Activated CD4-positive, CD25-positive, alpha-beta regulatory T cell (primary cell): ENCODE results near the gene MDFIC.

Source experiments
- DNase-seq, 4 experiments: peaks; one replicate each; lab custom pipeline; 2025; lab: John Stamatoyannopoulos, UW

MDFIC gene

DNA sequence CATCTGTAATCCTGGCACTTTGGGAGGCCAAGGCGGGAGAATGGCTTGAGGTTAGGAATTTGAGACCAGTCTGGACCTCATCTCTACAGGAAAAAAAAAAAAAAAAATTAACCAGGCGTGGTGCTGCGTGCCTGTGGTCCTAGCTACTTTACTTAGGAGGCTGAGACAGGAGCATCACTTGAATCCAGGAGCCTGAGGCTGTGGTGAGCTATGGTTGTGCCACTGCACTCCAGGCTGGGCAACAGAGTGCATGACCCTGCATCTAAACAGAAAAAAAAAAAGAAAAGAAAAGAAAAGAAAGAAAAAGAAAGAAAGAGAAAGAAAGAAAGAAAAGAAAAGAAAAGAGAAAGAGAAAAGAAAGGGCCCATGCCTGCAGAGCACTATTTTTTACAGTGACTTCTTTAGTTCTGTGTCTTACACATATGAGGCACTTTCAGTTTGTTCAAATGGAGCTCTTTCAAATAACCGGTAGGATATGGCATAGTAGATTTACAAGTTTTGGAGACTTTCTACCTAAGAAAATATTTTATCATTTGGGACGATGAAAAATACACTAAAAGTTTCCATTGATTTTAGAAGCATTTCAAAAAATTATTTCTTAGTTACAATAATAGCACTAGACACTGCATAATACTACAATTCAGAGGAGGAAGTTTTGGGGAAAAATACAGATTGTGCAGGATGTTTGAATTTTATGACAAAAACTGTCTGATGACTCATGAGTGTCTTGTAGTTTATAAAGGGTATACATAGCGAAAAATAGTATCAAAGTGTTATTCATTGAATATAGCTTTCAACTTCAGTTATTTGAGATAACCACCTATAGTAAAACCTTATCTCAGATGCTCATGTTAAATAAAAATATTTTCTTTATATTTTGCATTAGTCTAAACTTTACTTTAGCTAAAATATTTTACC, 75.9 kb downstream of the MDFIC start:
- DNase-seq: no peak

DNA sequence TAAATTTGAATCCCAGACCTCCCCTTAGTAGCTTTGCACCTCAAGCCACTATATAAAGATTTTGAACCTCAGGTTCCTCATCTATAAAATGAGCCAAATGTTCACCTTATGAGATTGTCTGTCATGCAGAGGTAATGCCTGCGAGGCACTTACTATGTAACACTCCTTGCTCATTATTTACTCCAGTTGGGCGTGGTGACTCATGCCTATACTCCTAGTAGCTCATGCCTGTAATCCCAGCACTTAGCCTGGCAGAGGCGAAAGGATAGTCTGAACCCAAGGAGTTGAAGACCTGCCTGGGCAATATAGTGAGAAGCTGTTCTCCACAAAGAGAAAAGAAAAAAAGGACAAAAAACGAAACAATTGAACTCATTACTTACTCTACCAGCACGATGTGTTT, 82.2 kb downstream of the MDFIC start:
- no peak for DNase-seq

DNA sequence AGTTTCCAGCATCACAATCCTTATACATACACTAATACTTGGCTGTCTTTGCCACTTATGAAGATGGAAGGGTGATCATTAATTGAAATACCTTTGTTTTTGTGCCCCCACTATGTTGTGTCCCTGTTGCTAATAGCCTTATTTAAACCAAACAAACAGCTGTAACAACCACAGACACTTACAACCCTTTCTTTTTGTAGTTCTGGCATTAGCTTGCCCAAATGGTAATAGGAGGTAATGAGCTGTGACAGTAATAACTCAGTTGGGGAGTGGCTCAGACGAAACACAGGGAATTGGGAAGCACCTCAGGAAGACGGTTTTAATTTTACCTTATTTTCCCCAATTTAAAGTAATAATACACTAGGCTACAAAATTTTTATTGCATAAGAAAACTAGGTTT, 83.4 kb downstream of the MDFIC start:
- no peak for DNase-seq

GRCh38 chr7:115005953-115006352, 84.1 kb downstream of the MDFIC start:
- no peak for DNase-seq

DNA sequence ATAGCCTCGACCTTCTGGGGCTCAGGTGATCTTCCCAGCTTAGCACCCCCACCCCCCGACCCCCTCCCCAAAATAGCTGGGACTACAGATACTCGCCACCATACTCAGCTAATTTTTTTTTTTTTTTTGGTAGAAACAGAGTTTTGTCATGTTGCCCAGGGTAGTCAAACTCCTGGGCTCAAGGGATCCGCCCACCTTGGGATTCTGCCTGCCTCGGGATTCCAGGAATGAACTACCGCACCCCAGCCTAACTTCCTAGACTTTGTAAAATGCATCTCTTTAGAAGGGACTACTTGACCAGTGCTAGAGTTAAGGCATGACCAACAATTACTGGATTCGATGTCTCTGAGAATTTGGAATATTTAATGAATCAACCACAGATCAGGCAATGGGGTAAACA, 85.9 kb downstream of the MDFIC start:
- no peak for DNase-seq

- no peak for DNase-seq
Measured at GRCh38 chr7:115008465-115009114, 86.7 kb downstream of the MDFIC start.

DNA sequence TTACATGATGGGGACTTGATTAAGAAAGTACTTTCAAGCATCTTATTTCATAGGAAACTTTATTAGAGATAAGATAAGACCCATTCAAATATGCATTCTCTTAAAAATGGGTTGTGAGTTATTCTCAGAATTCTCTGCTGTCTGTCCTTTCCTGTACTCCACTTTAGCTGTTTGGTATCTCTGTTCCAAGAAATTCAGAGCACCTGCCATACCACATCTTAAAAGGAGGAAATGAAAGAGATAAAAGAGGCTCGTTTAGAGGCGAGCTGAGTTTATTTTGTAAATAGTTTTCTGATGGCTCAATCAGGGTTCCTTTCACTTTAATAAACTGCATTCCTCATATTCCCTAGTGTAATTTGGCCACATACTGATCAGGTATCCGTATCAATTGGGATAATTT, 87.2 kb downstream of the MDFIC start:
- DNase-seq: no peak

GRCh38 chr7:115009736-115010440, 88.0 kb downstream of the MDFIC start:
- DNase-seq: no peak

GRCh38 chr7:115010441-115010820, 88.5 kb downstream of the MDFIC start:
- DNase-seq: no peak

DNA sequence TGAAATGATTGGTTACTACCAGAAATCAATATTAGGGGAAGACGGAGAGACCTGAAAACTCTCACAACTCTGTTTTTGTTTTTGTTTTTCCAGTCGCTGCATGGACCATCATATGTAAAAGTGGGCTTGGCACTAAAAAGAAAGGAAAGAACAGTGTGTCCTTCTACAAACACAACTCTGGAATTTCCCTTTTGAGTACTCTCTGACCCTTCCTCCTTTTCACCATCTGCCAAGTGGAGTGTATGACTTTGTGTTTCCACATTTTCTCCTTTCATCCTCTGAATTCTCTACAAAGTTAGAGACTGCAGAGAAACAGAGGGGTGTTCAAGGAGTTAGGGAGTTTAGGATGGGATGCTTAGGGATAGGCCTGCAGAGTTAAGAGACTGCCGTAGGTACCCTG, 92.0 kb downstream of the MDFIC start:
- no peak for DNase-seq

GRCh38 chr7:115014794-115015193, 92.9 kb downstream of the MDFIC start:
- DNase-seq: no peak

DNA sequence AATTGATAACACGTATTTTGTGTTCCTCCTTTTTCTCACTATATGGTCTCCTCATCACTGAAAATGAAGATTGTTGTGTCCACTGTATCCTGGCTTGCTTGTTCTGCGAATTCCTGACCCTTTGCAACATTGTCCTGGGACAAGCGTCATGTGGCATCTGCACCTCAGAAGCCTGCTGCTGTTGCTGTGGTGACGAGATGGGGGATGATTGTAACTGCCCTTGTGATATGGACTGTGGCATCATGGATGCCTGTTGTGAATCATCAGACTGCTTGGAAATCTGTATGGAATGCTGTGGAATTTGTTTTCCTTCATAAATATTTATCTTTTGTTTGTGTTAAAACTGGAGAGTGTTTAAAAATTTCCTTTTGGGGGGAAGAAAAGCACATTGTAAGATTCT, 93.7 kb downstream of the MDFIC start:
- DNase-seq: no peak

DNA sequence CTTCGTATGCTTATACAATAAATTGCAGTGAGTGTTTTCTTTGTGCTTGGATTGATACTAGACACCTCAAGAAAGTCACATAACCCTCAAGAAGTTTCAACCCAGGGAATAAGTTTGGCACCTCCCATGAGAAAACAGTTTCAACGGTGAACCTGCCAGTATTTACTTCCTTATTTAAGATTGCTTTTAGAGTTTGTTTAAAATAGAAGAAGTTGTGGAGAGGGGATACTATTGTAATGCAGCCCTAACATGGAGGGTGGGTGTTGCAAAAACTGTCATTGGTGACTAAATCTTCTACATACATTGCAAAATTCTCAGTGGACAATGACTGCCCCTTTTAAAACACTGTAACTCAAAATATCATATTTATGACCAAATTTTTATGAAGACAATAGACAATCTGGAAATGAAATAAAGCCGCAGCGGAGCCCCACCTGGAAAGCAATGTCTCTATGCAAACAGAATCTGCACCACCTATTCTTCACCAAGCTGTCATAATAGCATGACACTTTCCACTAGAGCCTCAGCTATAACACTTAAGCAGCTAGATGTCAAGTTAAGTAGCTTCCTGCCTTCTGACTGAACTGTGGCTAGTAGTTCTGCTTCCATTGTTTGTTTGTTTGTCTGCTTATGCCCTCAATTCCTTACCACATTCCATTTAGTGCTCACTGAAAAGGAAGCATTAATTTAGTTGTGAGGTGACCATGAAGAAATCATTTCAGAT, 98.2 kb downstream of the MDFIC start:
- DNase-seq: no peak

DNA sequence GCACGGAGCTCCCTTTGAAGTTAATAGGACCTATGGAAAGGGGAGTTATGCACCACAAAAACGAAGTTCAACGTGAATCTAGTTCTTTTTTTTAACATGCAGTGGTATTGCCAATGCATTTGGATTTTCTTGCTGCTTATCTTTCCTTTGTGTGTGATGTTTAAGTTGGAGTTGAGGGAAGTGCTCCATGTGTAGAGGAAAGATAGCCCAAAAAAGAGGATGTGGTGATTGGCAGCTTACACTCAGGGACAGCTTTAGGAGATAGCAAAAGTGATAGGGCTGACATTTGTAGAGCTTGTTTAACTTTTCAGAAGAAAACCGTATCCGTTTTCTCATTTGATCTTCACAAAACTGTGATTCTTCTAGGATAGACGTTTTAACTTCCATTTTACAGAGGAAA, 101.3 kb downstream of the MDFIC start:
- DNase-seq: no peak

DNA sequence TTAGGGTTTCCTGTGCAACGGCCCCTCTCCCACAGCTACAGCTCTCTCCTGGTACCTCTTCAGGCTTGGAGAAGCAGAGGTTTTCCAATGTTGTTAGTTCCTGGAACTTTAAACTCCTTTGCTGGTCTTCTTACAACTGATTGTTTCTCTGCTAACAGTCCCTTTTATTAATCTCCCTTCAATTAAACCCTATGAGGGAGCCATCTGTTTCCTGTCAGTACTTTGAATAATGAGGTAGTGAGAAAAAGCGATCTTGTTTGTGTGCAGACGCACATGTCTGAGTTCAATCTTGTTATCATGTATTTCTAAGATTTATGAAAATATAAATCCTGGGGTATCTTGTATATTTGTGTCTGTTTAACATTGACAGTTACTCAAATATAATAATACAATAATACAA, 102.4 kb downstream of the MDFIC start:
- DNase-seq: no peak

- DNase-seq: no peak
Measured at GRCh38 chr7:115032715-115033703, 111.1 kb downstream of the MDFIC start.

DNA sequence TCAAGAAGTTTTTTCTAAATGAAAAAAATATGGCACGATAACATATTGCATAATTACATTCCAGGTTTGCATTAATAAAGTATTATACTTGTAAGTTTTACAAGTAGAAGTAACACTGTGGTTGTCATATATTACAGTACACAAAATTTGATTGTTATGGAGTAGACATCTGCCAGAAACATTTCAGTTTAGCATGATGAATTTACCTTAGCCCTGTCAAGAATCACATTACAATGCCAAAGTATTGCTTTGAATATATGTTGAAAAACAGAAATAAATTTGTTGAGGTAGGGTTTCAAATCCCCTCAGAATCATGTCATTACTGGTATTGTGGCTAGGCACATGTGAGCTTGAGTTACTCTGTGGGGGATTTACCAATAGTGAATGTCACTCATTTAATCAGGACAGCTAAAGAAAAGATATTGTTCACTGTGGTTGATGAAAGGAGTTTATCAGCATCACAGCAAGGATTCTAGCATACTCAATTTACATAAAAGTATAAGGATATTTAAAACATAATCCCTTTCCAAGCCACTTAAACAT, 112.1 kb downstream of the MDFIC start:
- DNase-seq: no peak

GRCh38 chr7:115034515-115034914, 112.6 kb downstream of the MDFIC start:
- no peak for DNase-seq

DNA sequence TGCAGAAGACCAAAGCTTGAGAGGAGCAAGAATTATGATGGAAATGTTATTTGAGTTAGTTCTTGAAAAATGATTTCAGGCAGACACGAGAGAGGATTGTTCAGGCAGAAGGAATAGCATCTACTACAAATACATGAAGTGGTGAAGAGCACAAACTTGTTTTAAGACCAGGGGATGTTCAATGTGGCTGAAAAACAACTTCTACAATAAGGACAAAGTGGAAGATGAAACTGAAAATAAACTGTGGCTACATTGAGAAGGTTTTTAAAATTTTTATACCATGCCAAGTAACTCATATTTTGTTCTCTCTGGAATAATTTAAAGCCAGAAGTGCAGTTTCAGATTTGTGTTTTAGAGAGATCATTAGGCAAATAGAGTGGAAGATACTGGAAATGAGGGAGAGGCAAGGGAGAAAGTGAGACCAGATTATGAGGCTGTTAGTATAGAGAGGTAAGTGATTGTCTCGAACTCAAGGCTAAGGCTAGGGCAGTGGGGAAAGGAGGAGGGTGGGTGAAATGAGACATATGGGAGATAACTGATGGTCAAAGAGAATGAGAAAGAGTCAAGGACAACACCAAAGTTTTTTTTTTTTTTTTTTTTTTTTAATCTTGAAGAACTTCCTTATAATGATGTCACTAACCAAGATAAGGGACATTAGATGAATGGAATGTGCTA, 115.4 kb downstream of the MDFIC start:
- no peak for DNase-seq

DNA sequence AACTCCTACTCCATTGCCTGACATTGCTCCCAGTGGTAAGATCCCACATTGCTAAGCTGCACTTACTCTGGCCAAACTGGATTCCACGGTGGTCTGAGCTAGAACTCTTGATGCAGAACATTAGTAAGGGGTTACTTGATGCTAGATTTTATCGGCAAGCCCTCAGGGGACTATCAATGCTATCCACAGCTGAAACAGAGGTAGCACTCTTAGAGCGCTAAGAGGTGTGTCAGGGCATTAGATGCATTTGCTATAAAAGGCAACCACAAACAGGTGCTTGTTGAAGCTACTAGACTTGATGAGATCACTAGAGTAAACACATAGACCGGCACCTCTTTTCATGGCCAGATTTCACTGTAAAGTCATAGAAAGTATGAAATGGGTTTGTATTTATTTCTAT, 116.3 kb downstream of the MDFIC start:
- DNase-seq: no peak
